ENCODE results near the gene ALS2.

- TF ChIP-seq POLR2AphosphoS5 (IDR thresholded peaks at IDR 0.05; ENCODE audit: low read depth, low read length) (no peak), CEBPB (IDR thresholded peaks at IDR 0.05; ENCODE audit: low read depth) (no peak), ZNF274 (IDR thresholded peaks at IDR 0.05; ENCODE audit: low read depth, low read length) (no peak)
These were observed 105.3 kb downstream of the ALS2 start for GRCh38 chr2:201675454-201675853.
